CD4-positive, alpha-beta memory T cell (primary cell): Measurements from ENCODE around the gene PRSS1. TPM values are rescaled to one million over a fixed set of nuclear protein-coding genes. Genes with fewer than 3 reads are reported as not detected.
"Not testable (repeated sequence)": the region's sequence is repeated elsewhere in the genome, so short reads cannot be mapped to it uniquely, and the experiment has no call there.

Source experiments
- CTCF ChIA-PET: fragments of 350-600 bp; sonication (Branson Sonifier 250); formaldehyde crosslinking; loops from one replicate; lab custom pipeline; 2021; ENCODE audit warnings: inconsistent platforms; ENCODE audit not compliant: partially characterized antibody; lab: Charles Lee
- POLR2A ChIA-PET: fragments of 350-600 bp; sonication (Branson Sonifier 250); formaldehyde crosslinking; loops from one replicate; lab custom pipeline; 2021; ENCODE audit not compliant: partially characterized antibody; lab: Charles Lee
- DNase-seq, 5 donors: peaks; one replicate each; pipeline versions ENCODE4 v3.0.0 to v3.0.0-alpha.2; 2020 to 2022; ENCODE audit warnings: mixed read lengths in 1 of 5
- H3K27ac ChIP-seq: one replicate; pipeline ENCODE4 v1.7.0; 2013; ENCODE audit warnings: low read depth, low read length
- H3K27me3 ChIP-seq: 2 replicates; pipeline ENCODE4 v1.7.0; 2013; ENCODE audit warnings: mild to moderate bottlenecking, low read length, moderate library complexity; ENCODE audit not compliant: insufficient read depth
- H3K36me3 ChIP-seq: 2 replicates; pipeline ENCODE4 v1.7.0; 2013; ENCODE audit warnings: mild to moderate bottlenecking, low read length, moderate library complexity; ENCODE audit not compliant: insufficient read depth
- H3K4me1 ChIP-seq: 2 replicates; pipeline ENCODE4 v1.7.0; 2013; ENCODE audit warnings: mild to moderate bottlenecking, low read length, moderate library complexity; ENCODE audit not compliant: insufficient read depth
- H3K4me3 ChIP-seq, 2 donors: one replicate each; pipeline ENCODE4 v1.7.0; 2013; ENCODE audit warnings: low read length in 2 of 2, mild to moderate bottlenecking in 1 of 2
- H3K9me3 ChIP-seq, 2 donors: one replicate each; pipeline ENCODE4 v1.7.0; 2013; ENCODE audit warnings: low read length in 2 of 2, control low read depth in 1 of 2; ENCODE audit not compliant: control insufficient read depth in 1 of 2
- H3K27ac Mint-ChIP-seq, 7 donors: one replicate each; pipeline ENCODE4 v1.8.0; 2020 to 2021; ENCODE audit warnings: mixed read lengths in 7 of 7, mild to moderate bottlenecking in 6 of 7, inconsistent platforms in 3 of 7, moderate library complexity in 3 of 7
- H3K27me3 Mint-ChIP-seq, 2 donors: one replicate each; pipeline ENCODE4 v1.8.0; 2020 to 2021; ENCODE audit warnings: mixed read lengths in 2 of 2
- H3K36me3 Mint-ChIP-seq, 2 donors: one replicate each; pipeline ENCODE4 v1.8.0; 2020 to 2021; ENCODE audit warnings: mixed read lengths in 2 of 2, inconsistent platforms in 1 of 2, mild to moderate bottlenecking in 1 of 2
- H3K4me1 Mint-ChIP-seq, 4 donors: one replicate each; pipeline ENCODE4 v1.8.0; 2020 to 2021; ENCODE audit warnings: mixed read lengths in 4 of 4, mild to moderate bottlenecking in 1 of 4
- H3K4me3 Mint-ChIP-seq, 8 donors: one replicate each; pipeline ENCODE4 v1.8.0; 2020 to 2021; ENCODE audit warnings: mixed read lengths in 8 of 8, mild to moderate bottlenecking in 7 of 8, moderate library complexity in 6 of 8, inconsistent platforms in 3 of 8
- H3K9me3 Mint-ChIP-seq, 8 donors: one replicate each; pipeline ENCODE4 v1.8.0; 2020 to 2021; ENCODE audit warnings: mixed read lengths in 8 of 8, mild to moderate bottlenecking in 5 of 8, inconsistent platforms in 3 of 8, moderate library complexity in 1 of 8
- intact Hi-C: fragments of 100-400 bp; cut with micrococcal nuclease; formaldehyde crosslinking; loops from one replicate; pipeline ENCODE4 v1.15.1; 2023
- polyA plus RNA-seq, 2 donors: library from polyadenylated mRNA; unstranded; fragments of 300-500 nt; fragmentation: Illumina TruSeq; gene quantifications; one replicate each; pipeline ENCODE4 v1.2.3, GENCODE V29; 2021
- total RNA-seq, 2 experiments: library from RNA; stranded (reverse); gene quantifications; one replicate each; pipeline ENCODE4 v1.2.3, GENCODE V29; 2021

PRSS1 gene
- total and polyA plus RNA-seq, 4 experiments from 2014 or later, result 0.44 TPM; not detected in 3

GRCh38 chr7:142720172-142720773 is 29.0 kb upstream of the PRSS1 start:
- no peaks in the 10 kb centered on the region for H3K36me3 Mint-ChIP-seq
- peak overlapping the region; percentile 80 to 98 (median 88) for H3K27ac Mint-ChIP-seq
- ChIA-PET CTCF (no interaction called here), POLR2A (interaction anchor here (0.7 to 2.5 kb wide), 2 partner anchors 78 to 90 kb away, joined by 3 to 13 read pairs; no protein-coding TSS in a partner anchor)
- no peaks in the 10 kb centered on the region for H3K27me3 Mint-ChIP-seq
- Histone ChIP-seq H3K27ac (peak overlapping the region; percentile 26), H3K4me3 (no peak overlapping the region), H3K27me3 (no peaks in the 10 kb centered on the region), H3K4me1 (peaks cover 44% of the 10 kb centered on the region), H3K9me3 (no peaks in the 10 kb centered on the region), H3K36me3 (no peaks in the 10 kb centered on the region)
- no peaks in the 10 kb centered on the region for H3K9me3 Mint-ChIP-seq
- intact Hi-C loops, result no loop called here
- peak in 1 of 5 donors; percentile 41 for DNase-seq
- H3K4me1 Mint-ChIP-seq, result peaks cover 16 to 44% (median 28%) of the 10 kb centered on the region in 4 donors
- peak overlapping the region; percentile 61 to 80 (median 78) for H3K4me3 Mint-ChIP-seq

GRCh38 chr7:142720986-142721385 is 28.3 kb upstream of the PRSS1 start:
- Histone ChIP-seq H3K4me1 (peaks cover 37% of the 10 kb centered on the region), H3K36me3 (no peaks in the 10 kb centered on the region), H3K27ac (peak overlapping the region; percentile 26), H3K4me3 (no peak overlapping the region), H3K27me3 (no peaks in the 10 kb centered on the region), H3K9me3 (no peaks in the 10 kb centered on the region)
- Mint-ChIP-seq H3K9me3 (no peaks in the 10 kb centered on the region), H3K4me1 (peaks cover 14 to 37% (median 25%) of the 10 kb centered on the region in 4 donors), H3K4me3 (peak overlapping the region; percentile 61 to 80 (median 78)), H3K36me3 (no peaks in the 10 kb centered on the region), H3K27ac (peak overlapping the region; percentile 48 to 98 (median 87)), H3K27me3 (no peaks in the 10 kb centered on the region)
- POLR2A ChIA-PET, result interaction anchor here (2.5 kb wide), 1 partner anchor 77 kb away, joined by 13 read pairs; no protein-coding TSS in a partner anchor
- intact Hi-C loops, result no loop called here
- CTCF ChIA-PET, result no interaction called here
- no peak for DNase-seq

GRCh38 chr7:142722248-142722794 is 27.0 kb upstream of the PRSS1 start:
- Histone ChIP-seq H3K27me3 (no peaks in the 10 kb centered on the region), H3K36me3 (no peaks in the 10 kb centered on the region), H3K9me3 (no peaks in the 10 kb centered on the region), H3K4me1 (peaks cover 24% of the 10 kb centered on the region), H3K27ac (peak overlapping the region; percentile 43), H3K4me3 (peak overlapping the region in 1 of 2 donors; percentile 31)
- Mint-ChIP-seq H3K27me3 (no peaks in the 10 kb centered on the region), H3K4me1 (peaks cover 7 to 24% (median 15%) of the 10 kb centered on the region in 4 donors), H3K27ac (peak overlapping the region; percentile 77 to 98 (median 95)), H3K9me3 (no peaks in the 10 kb centered on the region), H3K4me3 (peak overlapping the region; percentile 88 to 97 (median 94)), H3K36me3 (no peaks in the 10 kb centered on the region)
- ChIA-PET POLR2A (interaction anchor here (2.2 kb wide), 1 partner anchor 9 kb away, joined by 12 read pairs; no protein-coding TSS in a partner anchor), CTCF (no interaction called here)
- DNase-seq, result no peak
- intact Hi-C loops, result no loop called here

GRCh38 chr7:142733271-142733670 is 16.0 kb upstream of the PRSS1 start:
- Histone ChIP-seq H3K36me3 (no peaks in the 10 kb centered on the region), H3K27ac (no peak overlapping the region), H3K27me3 (no peaks in the 10 kb centered on the region), H3K4me3 (no peak overlapping the region), H3K9me3 (no peaks in the 10 kb centered on the region), H3K4me1 (no peaks in the 10 kb centered on the region)
- Mint-ChIP-seq H3K27ac (no peak overlapping the region), H3K9me3 (no peaks in the 10 kb centered on the region), H3K27me3 (no peaks in the 10 kb centered on the region), H3K36me3 (no peaks in the 10 kb centered on the region), H3K4me1 (no peaks in the 10 kb centered on the region), H3K4me3 (peak overlapping the region in 3 of 8 donors; percentile 41 to 65 (median 53))
- ChIA-PET CTCF (interaction anchor here (1.1 kb wide), 1 partner anchor 50 kb away, joined by 3 read pairs; no protein-coding TSS in a partner anchor), POLR2A (interaction anchor here (1.2 kb wide), 1 partner anchor 75 kb away, joined by 4 read pairs; no protein-coding TSS in a partner anchor)
- DNase-seq, result no peak
- intact Hi-C loops, result no loop called here

GRCh38 chr7:142739923-142740492 is 9.3 kb upstream of the PRSS1 start:
- ChIA-PET POLR2A (interaction anchor here (0.8 to 1.0 kb wide), 3 partner anchors 57 to 69 kb away, joined by 3 read pairs; no protein-coding TSS in a partner anchor), CTCF (no interaction called here)
- DNase-seq, result no peak
- peak overlapping the region; percentile 35 to 76 (median 62) for H3K4me3 Mint-ChIP-seq
- H3K4me1 ChIP-seq, result no peaks in the 10 kb centered on the region
- H3K27ac ChIP-seq, result no peak overlapping the region
- H3K4me1 Mint-ChIP-seq, result peaks cover 0 to 3% (median 1%) of the 10 kb centered on the region in 4 donors
- intact Hi-C loops, result no loop called here
- no peaks in the 10 kb centered on the region for H3K27me3 ChIP-seq
- no peaks in the 10 kb centered on the region for H3K36me3 ChIP-seq
- no peak overlapping the region for H3K4me3 ChIP-seq
- H3K27me3 Mint-ChIP-seq, result no peaks in the 10 kb centered on the region
- no peaks in the 10 kb centered on the region for H3K9me3 Mint-ChIP-seq
- no peaks in the 10 kb centered on the region for H3K36me3 Mint-ChIP-seq
- no peaks in the 10 kb centered on the region for H3K9me3 ChIP-seq
- H3K27ac Mint-ChIP-seq, result peak overlapping the region in 2 of 7 donors; percentile 46 to 74

GRCh38 chr7:142740786-142741185 is 8.5 kb upstream of the PRSS1 start:
- H3K27ac Mint-ChIP-seq, result peak overlapping the region in 1 of 7 donors; percentile 15
- H3K36me3 ChIP-seq, result no peaks in the 10 kb centered on the region
- H3K4me1 ChIP-seq, result no peaks in the 10 kb centered on the region
- intact Hi-C loops, result no loop called here
- no peak overlapping the region for H3K27ac ChIP-seq
- H3K4me3 ChIP-seq, result no peak overlapping the region
- no peaks in the 10 kb centered on the region for H3K9me3 ChIP-seq
- no peaks in the 10 kb centered on the region for H3K27me3 Mint-ChIP-seq
- DNase-seq, result no peak
- H3K4me1 Mint-ChIP-seq, result peaks cover 0 to 3% (median 1%) of the 10 kb centered on the region in 4 donors
- no peaks in the 10 kb centered on the region for H3K9me3 Mint-ChIP-seq
- ChIA-PET CTCF (no interaction called here), POLR2A (interaction anchor here (0.8 to 1.0 kb wide), 2 partner anchors 56 to 69 kb away, joined by 3 read pairs; no protein-coding TSS in a partner anchor)
- H3K27me3 ChIP-seq, result no peaks in the 10 kb centered on the region
- no peak overlapping the region for H3K4me3 Mint-ChIP-seq
- H3K36me3 Mint-ChIP-seq, result no peaks in the 10 kb centered on the region

GRCh38 chr7:142741932-142742331 is 7.3 kb upstream of the PRSS1 start:
- CTCF ChIA-PET, result interaction anchor here (0.5 kb wide), 1 partner anchor 638 kb away, joined by 3 read pairs; no protein-coding TSS in a partner anchor
- H3K4me1 Mint-ChIP-seq, H3K27ac ChIP-seq, H3K9me3 Mint-ChIP-seq, H3K27ac Mint-ChIP-seq, H3K27me3 ChIP-seq, H3K36me3 Mint-ChIP-seq, H3K4me1 ChIP-seq, H3K4me3 ChIP-seq, POLR2A ChIA-PET, H3K27me3 Mint-ChIP-seq, H3K4me3 Mint-ChIP-seq, H3K9me3 ChIP-seq, DNase-seq, intact Hi-C loops, H3K36me3 ChIP-seq: not testable (repeated sequence)
